K562 (cell line): ENCODE results near the gene ACTN2. TPM values are rescaled to one million over a fixed set of nuclear protein-coding genes. Genes with fewer than 3 reads are reported as not detected.

Source experiments
- ATAC-seq: fragments of 200-7000 bp; cut with Tn5 transposase; 3 replicates; pipeline ENCODE4 v1.9.1; 2020; ENCODE audit warnings: moderate library complexity
- BruUV-seq: library from RNA; stranded (reverse); fragments of 400-500 nt; replicated peaks from 2 replicates; lab custom pipeline; 2021; lab: Mats Ljungman, UMichigan
- CTCF ChIA-PET: fragments of 300-600 bp; formaldehyde crosslinking; extraction: SDS; loops from one replicate; lab custom pipeline; 2021; ENCODE audit warnings: low intra/inter-chr PET ratio; lab: Yijun Ruan, JAX
- POLR2A ChIA-PET: fragments of 300-600, 350-650 bp; sonication (Branson Sonifier 250); formaldehyde crosslinking; extraction: SDS; loops from one replicate; lab custom pipeline; 2021; ENCODE audit warnings: antibody characterized with exemption, inconsistent platforms; lab: Yijun Ruan, JAX
- DNase-seq, 4 experiments: peaks; one replicate each; pipeline versions ENCODE4 v3.0.0 to v3.0.0-alpha.2; 2011 to 2018; ENCODE audit warnings: low spot score in 3 of 4, mixed read lengths in 3 of 4; ENCODE audit errors: extremely low read depth in 1 of 4
- FAIRE-seq: peaks from 2 replicates; lab custom pipeline; 2011; peaks lifted over from hg19 to GRCh38; lab: Jason Lieb, UNC
- H2AFZ ChIP-seq: 2 replicates; pipeline ENCODE4 v1.6.0; 2011; ENCODE audit warnings: low read depth, low read length, control low read depth, inconsistent platforms
- H3K27ac ChIP-seq: fragments of 200-600 bp; 3 replicates; pipeline ENCODE4 v1.8.0; 2011; ENCODE audit warnings: low read depth, mild to moderate bottlenecking, control low read depth, inconsistent platforms, low read length, moderate library complexity, mixed read lengths; ENCODE audit errors: extremely low read depth
- H3K27me3 ChIP-seq, 2 experiments: fragments of 300-600 bp in 1 of 2; 2 replicates in 1 of 2; 3 replicates in 1 of 2; pipeline versions ENCODE4 v1.6.0 to v1.8.0; 2011; ENCODE audit warnings: inconsistent platforms in 2 of 2, low read length in 2 of 2, mild to moderate bottlenecking in 1 of 2, mixed read lengths in 1 of 2, moderate library complexity in 1 of 2; ENCODE audit not compliant: control insufficient read depth in 2 of 2, insufficient read depth in 2 of 2
- H3K36me3 ChIP-seq: fragments of 300-600 bp; 3 replicates; pipeline ENCODE4 v1.8.0; 2011; ENCODE audit warnings: mild to moderate bottlenecking, low read length, inconsistent platforms; ENCODE audit not compliant: control insufficient read depth, insufficient read depth
- H3K4me1 ChIP-seq, 2 experiments: fragments of 200-600 bp in 1 of 2; replicated peaks in 1 of 2; 2 replicates in 1 of 2; 3 replicates in 1 of 2; pipeline versions ENCODE4 v1.5.1 to v1.8.0; 2011; ENCODE audit warnings: inconsistent platforms in 2 of 2, low read length in 2 of 2, mild to moderate bottlenecking in 1 of 2, mixed read lengths in 1 of 2, moderate library complexity in 1 of 2; ENCODE audit not compliant: control insufficient read depth in 2 of 2, insufficient read depth in 2 of 2
- H3K4me2 ChIP-seq: 2 replicates; pipeline ENCODE4 v1.6.1; 2011; ENCODE audit warnings: low read length, control low read depth, inconsistent platforms, mixed read lengths; ENCODE audit not compliant: insufficient read depth
- H3K4me3 ChIP-seq: fragments of 200-600 bp; sonication (generic), shearing (Covaris generic); 2 replicates; pipeline ENCODE4 v1.5.1; 2016; ENCODE audit warnings: control low read depth, inconsistent platforms
- H3K79me2 ChIP-seq: fragments of 200-600 bp; 3 replicates; pipeline ENCODE4 v1.8.0; 2011; ENCODE audit warnings: low read length, inconsistent platforms; ENCODE audit not compliant: control insufficient read depth, insufficient read depth
- H3K9ac ChIP-seq, 2 experiments: 2 replicates each; pipeline versions ENCODE4 v1.6.0 to v1.6.1; 2011; ENCODE audit warnings: low read depth in 2 of 2, low read length in 2 of 2, control low read depth in 1 of 2, inconsistent platforms in 1 of 2, mild to moderate bottlenecking in 1 of 2, mixed read lengths in 1 of 2; ENCODE audit not compliant: insufficient read depth in 1 of 2
- H3K9me1 ChIP-seq: one replicate; pipeline ENCODE4 v1.6.0; 2011; ENCODE audit warnings: inconsistent platforms, mild to moderate bottlenecking, low read length, moderate library complexity; ENCODE audit not compliant: control insufficient read depth, insufficient read depth
- H3K9me3 ChIP-seq: replicated peaks from 2 replicates; pipeline ENCODE4 v1.5.1; 2011; ENCODE audit warnings: low read depth, low read length, inconsistent platforms; ENCODE audit not compliant: control insufficient read depth, insufficient read depth
- H4K20me1 ChIP-seq: replicated peaks from 2 replicates; pipeline ENCODE4 v1.6.1; 2011; ENCODE audit warnings: low read length, inconsistent platforms, mixed read lengths; ENCODE audit not compliant: control insufficient read depth, insufficient read depth
- CHCHD3 ChIP-seq: fragments of 250-450 bp; sonication (Bioruptor Pico); IDR thresholded peaks from 2 replicates; pipeline ENCODE4 v2.1.2; 2022; ENCODE audit warnings: mild to moderate bottlenecking
- MEIS2 ChIP-seq: fragments of 450-650 bp; IDR thresholded peaks from 2 replicates; pipeline ENCODE4 v1.6.1; 2014; ENCODE audit warnings: mild to moderate bottlenecking; ENCODE audit not compliant: partially characterized antibody
- PHF8 ChIP-seq: fragments of 200-600 bp; sonication (generic); IDR thresholded peaks from 2 replicates; pipeline ENCODE4 v1.6.1; 2012; ENCODE audit warnings: mixed run types, mild to moderate bottlenecking, inconsistent platforms, low read length, moderate library complexity, borderline replicate concordance
- ZNF239 ChIP-seq: fragments of 250-450 bp; sonication (Bioruptor Pico); IDR thresholded peaks from 2 replicates; pipeline ENCODE4 v1.4.0; 2020; ENCODE audit warnings: mild to moderate bottlenecking
- WGBS: fragments of 100-300 bp; shearing (Covaris generic); methylation state at CpG from one replicate; pipeline ENCODE4 v1.1.6; 2016; ENCODE audit warnings: low coverage, mixed read lengths; ENCODE audit not compliant: insufficient coverage; ENCODE audit errors: missing lambda C conversion rate; 5-methylcytosine and 5-hydroxymethylcytosine counted together
- in situ Hi-C: fragments of 300-500 bp; cut with MboI; formaldehyde crosslinking; loops from 4 replicates; pipeline ENCODE4 v1.15.0; 2018; ENCODE audit warnings: inconsistent platforms, mixed read lengths
- intact Hi-C: fragments of 100-400 bp; cut with micrococcal nuclease; formaldehyde crosslinking; loops from 2 replicates; pipeline ENCODE4 v1.14.2; 2022
- polyA plus RNA-seq, 8 experiments: library from polyadenylated mRNA; depleted of rRNA in 4 of 8; stranded (reverse) in 5 of 8; unstranded in 3 of 8; fragments of >200 nt; fragmentation: Nextera tagmentation in 2 of 8; fragmentation: Illumina TruSeq in 1 of 8; extraction: Ambion mirVana in 2 of 8; extraction: Trizol in 1 of 8; gene quantifications; 2 replicates each; pipeline versions ENCODE4 v1.2.1 to v1.2.3, GENCODE V29; 2011 to 2014; ENCODE audit warnings: inconsistent platforms in 1 of 8, missing spikeins in 1 of 8
- total RNA-seq, 7 experiments: library from RNA; depleted of rRNA in 6 of 7; stranded (reverse); fragments of >200 nt in 6 of 7; fragmentation: Illumina TruSeq in 2 of 7; extraction: Trizol in 2 of 7; gene quantifications; 2 replicates each; pipeline versions ENCODE4 v1.2.1 to v1.2.3, GENCODE V29; 2011 to 2021; ENCODE audit warnings: low replicate concordance in 1 of 7
- TF ChIP-seq, protein P1 (sequence below), 2 experiments: fragments of 450-650 bp; IDR thresholded peaks; 2 replicates each; pipeline ENCODE4 v1.6.1; 2016
- TF ChIP-seq, protein P2 (sequence below), 2 experiments: IDR thresholded peaks in 1 of 2; conservative IDR thresholded peaks in 1 of 2; 2 replicates each; pipeline ENCODE4 v1.6.1; 2016; ENCODE audit warnings: low read depth in 2 of 2, mild to moderate bottlenecking in 1 of 2, missing compliant biosample characterization in 1 of 2, missing genetic modification characterization in 1 of 2, moderate library complexity in 1 of 2

Gene ACTN2
- total and polyA plus RNA-seq, 9 of the 15 experiments (the other 6 are each of a cell fraction or from before 2014, with no cell fraction given) = 0.18 to 0.94 (median 0.42) TPM

DNA sequence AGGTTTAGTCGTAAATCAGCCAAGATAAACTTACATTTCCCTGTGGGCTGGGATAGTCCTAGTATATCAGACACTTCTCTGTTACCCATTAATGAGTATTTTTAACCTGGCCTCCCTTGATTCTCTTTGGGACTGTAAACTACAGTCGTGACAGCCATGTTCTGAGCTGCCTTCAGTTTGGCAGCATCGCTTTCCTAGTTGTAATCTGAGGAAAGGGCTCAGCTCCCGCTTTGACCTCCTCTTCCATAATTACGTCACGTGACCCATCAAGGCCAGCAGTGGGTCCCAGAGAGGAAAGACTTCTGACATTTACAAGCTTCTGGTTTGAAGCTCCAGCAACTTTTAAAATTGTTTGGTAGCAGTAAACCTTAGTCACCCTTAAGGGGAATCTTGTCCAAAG is 74.2 kb downstream of the ACTN2 start (continued):
- TF ChIP-seq, protein P1, sequence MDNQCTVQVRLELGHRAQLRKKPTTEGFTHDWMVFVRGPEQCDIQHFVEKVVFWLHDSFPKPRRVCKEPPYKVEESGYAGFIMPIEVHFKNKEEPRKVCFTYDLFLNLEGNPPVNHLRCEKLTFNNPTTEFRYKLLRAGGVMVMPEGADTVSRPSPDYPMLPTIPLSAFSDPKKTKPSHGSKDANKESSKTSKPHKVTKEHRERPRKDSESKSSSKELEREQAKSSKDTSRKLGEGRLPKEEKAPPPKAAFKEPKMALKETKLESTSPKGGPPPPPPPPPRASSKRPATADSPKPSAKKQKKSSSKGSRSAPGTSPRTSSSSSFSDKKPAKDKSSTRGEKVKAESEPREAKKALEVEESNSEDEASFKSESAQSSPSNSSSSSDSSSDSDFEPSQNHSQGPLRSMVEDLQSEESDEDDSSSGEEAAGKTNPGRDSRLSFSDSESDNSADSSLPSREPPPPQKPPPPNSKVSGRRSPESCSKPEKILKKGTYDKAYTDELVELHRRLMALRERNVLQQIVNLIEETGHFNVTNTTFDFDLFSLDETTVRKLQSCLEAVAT (IDR thresholded peaks at IDR 0.05) = no peak
- no peak for TF ChIP-seq PHF8

DNA sequence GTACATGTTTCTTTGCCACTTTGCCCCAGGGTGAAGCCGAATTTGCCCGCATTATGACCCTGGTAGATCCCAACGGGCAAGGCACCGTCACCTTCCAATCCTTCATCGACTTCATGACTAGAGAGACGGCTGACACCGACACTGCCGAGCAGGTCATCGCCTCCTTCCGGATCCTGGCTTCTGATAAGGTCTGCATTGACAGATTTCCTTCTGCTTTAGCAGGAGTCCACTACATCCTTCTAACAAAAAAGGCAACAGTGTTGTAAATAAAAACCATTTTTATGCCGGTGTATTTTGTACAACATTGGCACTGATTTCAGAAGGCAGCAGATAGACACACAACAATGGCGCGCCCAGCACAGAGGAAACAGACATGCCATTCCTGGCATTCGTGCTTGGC is 74.7 kb downstream of the ACTN2 start:
- in situ Hi-C loops = no loop called here

More for the DNA sequence above, 74.7 kb downstream of the ACTN2 start:
- 27% methylated on average over 14 of the region's 14 CpGs for WGBS
- BruUV-seq = no TSS peak
- FAIRE-seq (no peak), ATAC-seq (no peak)
- peaks cover 0 to 3% of the 10 kb centered on the region in 2 experiments; a peak in 2 of 5 replicates for H3K4me1 ChIP-seq
- H3K79me2 ChIP-seq = no peaks in the 10 kb centered on the region
- H3K9ac ChIP-seq = no peak overlapping the region
- intact Hi-C loops = loop anchor here (5.0 kb wide), 1 partner anchor 154 kb away; no protein-coding TSS in a partner anchor
- H4K20me1 ChIP-seq = no peaks in the 10 kb centered on the region
- H2AFZ ChIP-seq = peak overlapping the region; percentile 20; the same call in 1 of the 2 replicates
- no peaks in the 10 kb centered on the region for H3K9me3 ChIP-seq
- no peaks in the 10 kb centered on the region for H3K36me3 ChIP-seq
- POLR2A ChIA-PET = no interaction called here
- no peak overlapping the region for H3K4me2 ChIP-seq
- CTCF ChIA-PET = interaction anchor here (2.3 kb wide), 1 partner anchor 108 kb away, joined by 8 read pairs; no protein-coding TSS in a partner anchor
- no peak overlapping the region for H3K4me3 ChIP-seq
- peaks cover under 1 to 4% of the 10 kb centered on the region in 2 experiments; a peak in 2 of 5 replicates for H3K27me3 ChIP-seq
- no peaks in the 10 kb centered on the region for H3K9me1 ChIP-seq
- TF ChIP-seq CHCHD3 (CRISPR knock-in tag) = no peak
- TF ChIP-seq, protein P2, sequence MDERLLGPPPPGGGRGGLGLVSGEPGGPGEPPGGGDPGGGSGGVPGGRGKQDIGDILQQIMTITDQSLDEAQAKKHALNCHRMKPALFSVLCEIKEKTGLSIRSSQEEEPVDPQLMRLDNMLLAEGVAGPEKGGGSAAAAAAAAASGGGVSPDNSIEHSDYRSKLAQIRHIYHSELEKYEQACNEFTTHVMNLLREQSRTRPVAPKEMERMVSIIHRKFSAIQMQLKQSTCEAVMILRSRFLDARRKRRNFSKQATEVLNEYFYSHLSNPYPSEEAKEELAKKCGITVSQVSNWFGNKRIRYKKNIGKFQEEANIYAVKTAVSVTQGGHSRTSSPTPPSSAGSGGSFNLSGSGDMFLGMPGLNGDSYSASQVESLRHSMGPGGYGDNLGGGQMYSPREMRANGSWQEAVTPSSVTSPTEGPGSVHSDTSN (CRISPR knock-in tag; IDR thresholded peaks at IDR 0.05; ENCODE audit: low read depth) = no peak
- TF ChIP-seq, protein P2 (tag; conservative IDR thresholded peaks at IDR 0.05; ENCODE audit: low read depth) = 0 out of 2 replicates have a peak, but pooled peaks have one; percentile 7
- TF ChIP-seq ZNF239 (CRISPR knock-in tag) = peak; percentile 96
- TF ChIP-seq MEIS2 = peak; percentile 5
- TF ChIP-seq, all 486 proteins: peak for 3
- DNase-seq = no peak
- no peak overlapping the region for H3K27ac ChIP-seq
